ENCODE data around the gene INPP5D. TPM values are rescaled to one million over a fixed set of nuclear protein-coding genes. Genes with fewer than 3 reads are reported as not detected.

Gene INPP5D
- total and polyA plus RNA-seq, 2 donors (not counting 1 experiment from before 2014, with no cell fraction given): 0.01 to 0.33 TPM

- H3K9me3 ChIP-seq (ENCODE audit: control insufficient read depth, insufficient read depth, low read depth, low read length): no peaks in the 10 kb centered on the region
- H2AFZ ChIP-seq (ENCODE audit: low read length): no peak overlapping the region
These were observed 37.0 kb upstream of the INPP5D start for GRCh38 chr2:233023007-233023760.

GRCh38 chr2:233023761-233024410, 36.3 kb upstream of the INPP5D start:
- no peak overlapping the region for H3K4me2 ChIP-seq (ENCODE audit: extremely low read depth, insufficient read depth, low read length)
- no peak overlapping the region for H2AFZ ChIP-seq (ENCODE audit: low read length)
- TF ChIP-seq EZH2 (IDR thresholded peaks at IDR 0.05; ENCODE audit: low read length, missing control alignments) (no peak), CTCF (conservative IDR thresholded peaks at IDR 0.05 in 1 of 2, IDR thresholded peaks at IDR 0.05 in 1 of 2; ENCODE audit: low read depth in 1 of 2, low read length in 2 of 2) (no peak)
- no peak overlapping the region for H3K4me3 ChIP-seq (replicated peaks in 1 of 4; ENCODE audit: control extremely low read depth in 1 of 4, insufficient read depth in 1 of 4, low read depth in 3 of 4, low read length in 4 of 4)
- peaks cover 2% of the 10 kb centered on the region for H3K4me1 ChIP-seq (ENCODE audit: control insufficient read depth, extremely low read depth, insufficient read depth, low read length)
- no peaks in the 10 kb centered on the region for H3K36me3 ChIP-seq (ENCODE audit: control insufficient read depth, insufficient read depth, low read length)
- no peak overlapping the region for H3K9ac ChIP-seq (ENCODE audit: insufficient read depth, low read length)
- H3K27me3 ChIP-seq (ENCODE audit: control insufficient read depth, insufficient read depth, low read length): no peaks in the 10 kb centered on the region
- no peaks in the 10 kb centered on the region for H4K20me1 ChIP-seq (ENCODE audit: control insufficient read depth, extremely low read depth, insufficient read depth, low read length)
- no peaks in the 10 kb centered on the region for H3K79me2 ChIP-seq (ENCODE audit: control insufficient read depth, insufficient read depth, low read length)
- H3K27ac ChIP-seq (ENCODE audit: insufficient read depth, low read length): no peak overlapping the region
- DNase-seq (ENCODE audit: low read depth in 2 of 2): no peak
- H3K9me3 ChIP-seq (ENCODE audit: control insufficient read depth, insufficient read depth, low read depth, low read length): no peaks in the 10 kb centered on the region

More at GRCh38 chr2:233023007-233023760, 37.0 kb upstream of the INPP5D start:
- DNase-seq (ENCODE audit: low read depth in 2 of 2): no peak
- H3K4me2 ChIP-seq (ENCODE audit: extremely low read depth, insufficient read depth, low read length): no peak overlapping the region
- TF ChIP-seq EZH2 (IDR thresholded peaks at IDR 0.05; ENCODE audit: low read length, missing control alignments): no peak
- no peak for TF ChIP-seq CTCF (conservative IDR thresholded peaks at IDR 0.05 in 1 of 2, IDR thresholded peaks at IDR 0.05 in 1 of 2; ENCODE audit: low read depth in 1 of 2, low read length in 2 of 2)
- H3K4me1 ChIP-seq (ENCODE audit: control insufficient read depth, extremely low read depth, insufficient read depth, low read length): peaks cover 2% of the 10 kb centered on the region
- no peaks in the 10 kb centered on the region for H3K27me3 ChIP-seq (ENCODE audit: control insufficient read depth, insufficient read depth, low read length)
- H3K9ac ChIP-seq (ENCODE audit: insufficient read depth, low read length): no peak overlapping the region
- H3K79me2 ChIP-seq (ENCODE audit: control insufficient read depth, insufficient read depth, low read length): no peaks in the 10 kb centered on the region
- H3K4me3 ChIP-seq (replicated peaks in 1 of 4; ENCODE audit: control extremely low read depth in 1 of 4, insufficient read depth in 1 of 4, low read depth in 3 of 4, low read length in 4 of 4): no peak overlapping the region
- H4K20me1 ChIP-seq (ENCODE audit: control insufficient read depth, extremely low read depth, insufficient read depth, low read length): no peaks in the 10 kb centered on the region
- no peak overlapping the region for H3K27ac ChIP-seq (ENCODE audit: insufficient read depth, low read length)
- no peaks in the 10 kb centered on the region for H3K36me3 ChIP-seq (ENCODE audit: control insufficient read depth, insufficient read depth, low read length)

- no peak overlapping the region for H3K4me2 ChIP-seq (ENCODE audit: extremely low read depth, insufficient read depth, low read length)
- H3K27me3 ChIP-seq (ENCODE audit: control insufficient read depth, insufficient read depth, low read length): no peaks in the 10 kb centered on the region
- H3K36me3 ChIP-seq (ENCODE audit: control insufficient read depth, insufficient read depth, low read length): no peaks in the 10 kb centered on the region
- TF ChIP-seq EZH2 (IDR thresholded peaks at IDR 0.05; ENCODE audit: low read length, missing control alignments): no peak
- TF ChIP-seq CTCF (conservative IDR thresholded peaks at IDR 0.05 in 1 of 2, IDR thresholded peaks at IDR 0.05 in 1 of 2; ENCODE audit: low read depth in 1 of 2, low read length in 2 of 2): no peak
- H3K4me3 ChIP-seq (replicated peaks in 1 of 4; ENCODE audit: control extremely low read depth in 1 of 4, insufficient read depth in 1 of 4, low read depth in 3 of 4, low read length in 4 of 4): no peak overlapping the region
- H3K9ac ChIP-seq (ENCODE audit: insufficient read depth, low read length): no peak overlapping the region
- no peak overlapping the region for H2AFZ ChIP-seq (ENCODE audit: low read length)
- H3K79me2 ChIP-seq (ENCODE audit: control insufficient read depth, insufficient read depth, low read length): no peaks in the 10 kb centered on the region
- no peak overlapping the region for H3K27ac ChIP-seq (ENCODE audit: insufficient read depth, low read length)
- peaks cover 2% of the 10 kb centered on the region for H3K4me1 ChIP-seq (ENCODE audit: control insufficient read depth, extremely low read depth, insufficient read depth, low read length)
- peak in 1 of 2 donors; percentile 36 for DNase-seq (ENCODE audit: low read depth in 2 of 2)
- H3K9me3 ChIP-seq (ENCODE audit: control insufficient read depth, insufficient read depth, low read depth, low read length): no peaks in the 10 kb centered on the region
- no peaks in the 10 kb centered on the region for H4K20me1 ChIP-seq (ENCODE audit: control insufficient read depth, extremely low read depth, insufficient read depth, low read length)
These were observed 34.4 kb upstream of the INPP5D start for GRCh38 chr2:233025706-233026105.

Measured in fibroblast of lung (primary cell).